BJ (cell line): ENCODE results near the gene C1GALT1. TPM values are rescaled to one million over a fixed set of nuclear protein-coding genes. Genes with fewer than 3 reads are reported as not detected.

Experiments used
- CTCF ChIA-PET: fragments of 350-600 bp; formaldehyde crosslinking; extraction: SDS; loops from one replicate; lab custom pipeline; 2021; ENCODE audit warnings: antibody characterized with exemption, inconsistent platforms; lab: Yijun Ruan, JAX
- POLR2A ChIA-PET: fragments of 300-600 bp; sonication (Branson Sonifier 250); formaldehyde crosslinking; extraction: SDS; loops from one replicate; lab custom pipeline; 2021; ENCODE audit warnings: antibody characterized with exemption; lab: Charles Lee
- DNase-seq: peaks from one replicate; pipeline ENCODE4 v3.0.0-alpha.2; 2011; ENCODE audit warnings: low read depth
- H3K27me3 ChIP-seq: 2 replicates; pipeline ENCODE4 v1.6.0; 2011; ENCODE audit warnings: low read length; ENCODE audit not compliant: control insufficient read depth, insufficient read depth
- H3K36me3 ChIP-seq: 2 replicates; pipeline ENCODE4 v1.5.1; 2011; ENCODE audit warnings: low read length; ENCODE audit not compliant: control insufficient read depth, insufficient read depth
- H3K4me3 ChIP-seq: 2 replicates; pipeline ENCODE4 v1.5.1; 2011; ENCODE audit warnings: low read depth, mild to moderate bottlenecking, control low read depth, low read length
- polyA plus RNA-seq: library from polyadenylated mRNA; depleted of rRNA; stranded (reverse); fragments of >200 nt; gene quantifications from 2 replicates; pipeline ENCODE4 v1.2.3, GENCODE V29; 2011
- TF ChIP-seq, protein P1 (sequence below): IDR thresholded peaks from 2 replicates; pipeline ENCODE4 v1.5.1; 2011; ENCODE audit warnings: low read depth, mild to moderate bottlenecking, control low read depth, inconsistent platforms, low read length, moderate library complexity; ENCODE audit not compliant: insufficient read depth

Gene C1GALT1
- polyA plus RNA-seq, 1 experiment, result 7.9 TPM

GRCh38 chr7:7220821-7221220 is 38.5 kb downstream of the C1GALT1 start:
- Histone ChIP-seq H3K36me3 (no peaks in the 10 kb centered on the region), H3K4me3 (no peak overlapping the region), H3K27me3 (no peaks in the 10 kb centered on the region)
- ChIA-PET POLR2A (interaction anchor here (0.6 kb wide), 1 partner anchor 329 kb away, joined by 5 read pairs; no protein-coding TSS in a partner anchor), CTCF (interaction anchor here (0.9 kb wide), 1 partner anchor 118 kb away, joined by 3 read pairs; no protein-coding TSS in a partner anchor)
- no peak for DNase-seq
- TF ChIP-seq, protein P1, sequence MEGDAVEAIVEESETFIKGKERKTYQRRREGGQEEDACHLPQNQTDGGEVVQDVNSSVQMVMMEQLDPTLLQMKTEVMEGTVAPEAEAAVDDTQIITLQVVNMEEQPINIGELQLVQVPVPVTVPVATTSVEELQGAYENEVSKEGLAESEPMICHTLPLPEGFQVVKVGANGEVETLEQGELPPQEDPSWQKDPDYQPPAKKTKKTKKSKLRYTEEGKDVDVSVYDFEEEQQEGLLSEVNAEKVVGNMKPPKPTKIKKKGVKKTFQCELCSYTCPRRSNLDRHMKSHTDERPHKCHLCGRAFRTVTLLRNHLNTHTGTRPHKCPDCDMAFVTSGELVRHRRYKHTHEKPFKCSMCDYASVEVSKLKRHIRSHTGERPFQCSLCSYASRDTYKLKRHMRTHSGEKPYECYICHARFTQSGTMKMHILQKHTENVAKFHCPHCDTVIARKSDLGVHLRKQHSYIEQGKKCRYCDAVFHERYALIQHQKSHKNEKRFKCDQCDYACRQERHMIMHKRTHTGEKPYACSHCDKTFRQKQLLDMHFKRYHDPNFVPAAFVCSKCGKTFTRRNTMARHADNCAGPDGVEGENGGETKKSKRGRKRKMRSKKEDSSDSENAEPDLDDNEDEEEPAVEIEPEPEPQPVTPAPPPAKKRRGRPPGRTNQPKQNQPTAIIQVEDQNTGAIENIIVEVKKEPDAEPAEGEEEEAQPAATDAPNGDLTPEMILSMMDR, result no peak

DNA sequence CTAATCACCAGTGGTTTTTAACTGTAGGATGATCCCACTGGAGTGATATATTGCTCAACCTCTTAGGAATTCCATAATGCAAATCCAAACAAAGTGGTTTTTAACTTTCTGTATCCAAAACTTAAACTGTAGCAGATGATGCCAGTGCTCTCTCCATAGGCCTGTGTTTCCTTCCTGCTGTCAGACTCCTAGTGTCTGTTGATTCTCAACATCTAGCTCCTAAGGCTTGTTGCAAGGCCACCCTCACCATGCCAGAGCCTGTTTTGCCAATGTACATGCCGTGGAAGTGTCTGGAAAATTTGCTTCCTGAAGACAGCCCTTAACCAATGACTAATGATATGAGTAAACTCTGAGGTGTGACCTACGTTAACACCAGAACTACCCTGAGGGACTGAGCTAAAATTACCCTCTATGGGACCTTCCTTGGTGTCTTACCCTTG is 39.3 kb downstream of the C1GALT1 start:
- no peaks in the 10 kb centered on the region for H3K36me3 ChIP-seq

DNA sequence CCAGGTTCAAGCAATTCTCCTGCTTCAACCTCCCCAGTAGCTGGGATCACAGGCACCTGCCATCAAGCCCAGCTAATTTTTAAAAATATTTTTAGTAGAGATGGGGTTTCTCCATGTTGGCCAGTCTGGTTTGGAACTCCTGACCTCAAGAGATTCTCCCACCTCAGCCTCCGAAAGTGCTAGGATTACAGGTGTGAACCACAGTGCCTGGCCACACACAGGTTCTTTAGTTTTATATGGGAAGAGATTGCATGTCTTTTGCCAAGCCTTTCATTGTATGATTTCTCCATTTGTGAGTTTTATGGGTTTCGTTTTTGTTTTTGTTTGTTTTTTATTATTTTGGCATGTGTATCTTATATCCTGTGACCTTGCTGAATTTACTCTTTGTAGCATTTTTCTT is 40.9 kb downstream of the C1GALT1 start:
- no peaks in the 10 kb centered on the region for H3K27me3 ChIP-seq
- no peak for DNase-seq
- no peak overlapping the region for H3K4me3 ChIP-seq
- no peaks in the 10 kb centered on the region for H3K36me3 ChIP-seq
- POLR2A ChIA-PET, result no interaction called here
- TF ChIP-seq, protein P1, result no peak
- CTCF ChIA-PET, result interaction anchor here (1.7 kb wide), 1 partner anchor 14 kb away, joined by 4 read pairs; no protein-coding TSS in a partner anchor

More for the DNA sequence above, 39.3 kb downstream of the C1GALT1 start:
- Histone ChIP-seq H3K4me3 (no peak overlapping the region), H3K27me3 (no peaks in the 10 kb centered on the region)
- DNase-seq, result peak; percentile 34
- CTCF ChIA-PET, result interaction anchor here (0.6 to 1.7 kb wide), 4 partner anchors 12 to 119 kb away, joined by 3 to 4 read pairs (median 4); no protein-coding TSS in a partner anchor
- TF ChIP-seq, protein P1, result no peak
- POLR2A ChIA-PET, result no interaction called here

DNA sequence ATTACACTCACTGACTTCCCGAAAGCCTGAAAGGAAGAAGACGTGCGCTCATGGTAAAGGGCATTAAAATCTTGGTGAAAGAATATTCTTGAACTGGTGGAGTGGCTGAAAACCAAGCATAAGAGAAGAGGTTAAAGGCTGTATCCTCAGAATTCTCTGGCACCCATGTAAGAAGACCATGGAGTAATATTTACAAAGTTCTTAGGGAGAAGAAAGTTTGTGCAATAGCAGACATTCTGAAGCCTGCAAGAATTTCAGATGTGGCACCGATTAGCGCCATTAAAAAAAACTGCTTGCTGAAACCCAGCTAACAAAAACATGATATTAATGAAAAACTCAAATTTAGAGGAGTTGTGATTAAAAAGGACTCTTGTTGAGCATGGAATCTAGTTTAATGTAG is 44.1 kb downstream of the C1GALT1 start:
- DNase-seq, result no peak
- ChIA-PET POLR2A (no interaction called here), CTCF (no interaction called here)
- H3K4me3 ChIP-seq, result no peak overlapping the region
- no peaks in the 10 kb centered on the region for H3K27me3 ChIP-seq
- TF ChIP-seq, protein P1, result no peak
- no peaks in the 10 kb centered on the region for H3K36me3 ChIP-seq

GRCh38 chr7:7228472-7228871 is 46.1 kb downstream of the C1GALT1 start:
- no peaks in the 10 kb centered on the region for H3K27me3 ChIP-seq
- TF ChIP-seq, protein P1, result no peak
- H3K4me3 ChIP-seq, result no peak overlapping the region
- no peaks in the 10 kb centered on the region for H3K36me3 ChIP-seq
- POLR2A ChIA-PET, result no interaction called here
- CTCF ChIA-PET, result interaction anchor here (1.0 kb wide), 1 partner anchor 8 kb away, joined by 3 read pairs; no protein-coding TSS in a partner anchor
- no peak for DNase-seq
